Measurements from ENCODE around the gene ARRDC1.

Gene ARRDC1

GRCh38 chr9:137606734-137607138 is 1.2 kb downstream of the ARRDC1 start:
- no peak overlapping the region for H3K4me3 ChIP-seq (ENCODE audit: low read depth, low read length)

GRCh38 chr9:137607141-137607857 is 1.8 kb downstream of the ARRDC1 start:
- H3K4me1 ChIP-seq, result no peaks in the 10 kb centered on the region; the same call in 1 of the 2 replicates
- no peak for TF ChIP-seq CTCF (IDR thresholded peaks at IDR 0.05; ENCODE audit: low read depth, low read length)

More at GRCh38 chr9:137606734-137607138, 1.2 kb downstream of the ARRDC1 start:
- Histone ChIP-seq H3K36me3 (no peaks in the 10 kb centered on the region), H3K27me3 (peaks cover 8% of the 10 kb centered on the region), H3K9me3 (no peaks in the 10 kb centered on the region; the same call in 1 of the 2 replicates), H3K4me1 (no peaks in the 10 kb centered on the region; the same call in 1 of the 2 replicates)
- no peak for DNase-seq
- no peak for TF ChIP-seq CTCF (IDR thresholded peaks at IDR 0.05; ENCODE audit: low read depth, low read length)

GRCh38 chr9:137610944-137611343 is 5.5 kb downstream of the ARRDC1 start:
- Histone ChIP-seq H3K4me1 (no peaks in the 10 kb centered on the region), H3K36me3 (peaks cover 9% of the 10 kb centered on the region)
- DNase-seq, result no peak

More at GRCh38 chr9:137607141-137607857, 1.8 kb downstream of the ARRDC1 start:
- no peaks in the 10 kb centered on the region for H3K36me3 ChIP-seq
- no peak for DNase-seq
- H3K27me3 ChIP-seq, result peaks cover 8% of the 10 kb centered on the region
- H3K4me3 ChIP-seq (ENCODE audit: low read depth, low read length), result no peak overlapping the region
- H3K9me3 ChIP-seq, result no peaks in the 10 kb centered on the region; the same call in 1 of the 2 replicates

GRCh38 chr9:137611623-137612609 is 6.4 kb downstream of the ARRDC1 start:
- TF ChIP-seq CTCF (IDR thresholded peaks at IDR 0.05; ENCODE audit: low read depth, low read length), result no peak
- Histone ChIP-seq H3K4me3 (ENCODE audit: low read depth, low read length) (no peak overlapping the region), H3K4me1 (no peaks in the 10 kb centered on the region), H3K27me3 (no peaks in the 10 kb centered on the region), H3K9me3 (no peaks in the 10 kb centered on the region), H3K36me3 (peaks cover 9% of the 10 kb centered on the region)
- DNase-seq, result no peak

More at GRCh38 chr9:137610944-137611343, 5.5 kb downstream of the ARRDC1 start:
- Histone ChIP-seq H3K27me3 (peaks cover 5% of the 10 kb centered on the region), H3K9me3 (no peaks in the 10 kb centered on the region; the same call in 1 of the 2 replicates), H3K4me3 (ENCODE audit: low read depth, low read length) (no peak overlapping the region)
- TF ChIP-seq CTCF (IDR thresholded peaks at IDR 0.05; ENCODE audit: low read depth, low read length), result no peak

- Histone ChIP-seq H3K9me3 (no peaks in the 10 kb centered on the region), H3K4me1 (no peaks in the 10 kb centered on the region; the same call in 1 of the 2 replicates), H3K4me3 (ENCODE audit: low read depth, low read length) (no peak overlapping the region), H3K36me3 (peaks cover 13% of the 10 kb centered on the region), H3K27me3 (no peaks in the 10 kb centered on the region)
- no peak for TF ChIP-seq CTCF (IDR thresholded peaks at IDR 0.05; ENCODE audit: low read depth, low read length)
- DNase-seq, result no peak
Measured at GRCh38 chr9:137612741-137613142, 7.3 kb downstream of the ARRDC1 start.
